ENCODE data around the gene ROBO2.

DNA sequence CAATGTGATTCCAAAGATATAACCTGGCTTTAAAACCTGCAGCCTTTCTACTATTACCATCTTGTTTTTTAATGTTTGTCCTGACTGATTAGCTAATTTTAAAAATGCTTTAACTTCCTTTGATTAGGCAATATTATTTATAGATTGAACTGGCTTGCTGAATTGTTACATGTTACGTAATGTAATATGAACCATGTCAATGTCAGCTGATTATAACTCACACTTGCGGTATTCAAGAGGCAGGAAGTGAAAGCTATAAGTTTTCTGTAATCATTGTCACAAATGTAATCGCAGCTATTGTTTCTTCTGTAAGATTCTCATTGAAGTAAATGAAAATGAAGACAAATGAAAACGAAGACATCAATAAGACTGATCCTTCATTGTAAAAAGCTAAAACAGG lies 146.8 kb downstream of the ROBO2 start:
- TF ChIP-seq, protein P1, sequence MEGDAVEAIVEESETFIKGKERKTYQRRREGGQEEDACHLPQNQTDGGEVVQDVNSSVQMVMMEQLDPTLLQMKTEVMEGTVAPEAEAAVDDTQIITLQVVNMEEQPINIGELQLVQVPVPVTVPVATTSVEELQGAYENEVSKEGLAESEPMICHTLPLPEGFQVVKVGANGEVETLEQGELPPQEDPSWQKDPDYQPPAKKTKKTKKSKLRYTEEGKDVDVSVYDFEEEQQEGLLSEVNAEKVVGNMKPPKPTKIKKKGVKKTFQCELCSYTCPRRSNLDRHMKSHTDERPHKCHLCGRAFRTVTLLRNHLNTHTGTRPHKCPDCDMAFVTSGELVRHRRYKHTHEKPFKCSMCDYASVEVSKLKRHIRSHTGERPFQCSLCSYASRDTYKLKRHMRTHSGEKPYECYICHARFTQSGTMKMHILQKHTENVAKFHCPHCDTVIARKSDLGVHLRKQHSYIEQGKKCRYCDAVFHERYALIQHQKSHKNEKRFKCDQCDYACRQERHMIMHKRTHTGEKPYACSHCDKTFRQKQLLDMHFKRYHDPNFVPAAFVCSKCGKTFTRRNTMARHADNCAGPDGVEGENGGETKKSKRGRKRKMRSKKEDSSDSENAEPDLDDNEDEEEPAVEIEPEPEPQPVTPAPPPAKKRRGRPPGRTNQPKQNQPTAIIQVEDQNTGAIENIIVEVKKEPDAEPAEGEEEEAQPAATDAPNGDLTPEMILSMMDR (IDR thresholded peaks at IDR 0.05): no peak
- no peak for TF ChIP-seq POLR2A (IDR thresholded peaks at IDR 0.05)
- peak in 1 of 2 donors; percentile 25 for TF ChIP-seq POLR2AphosphoS5 (IDR thresholded peaks at IDR 0.05; ENCODE audit: insufficient read depth in 1 of 2, low read depth in 1 of 2)

All from vagina (tissue), 2 donors.